PFSK-1 (cell line): Measurements from ENCODE around the gene TMEM156.

ENCODE experiments used
- FOXP2 ChIP-seq: optimal IDR thresholded peaks from 2 replicates; pipeline ENCODE3; 2011; ENCODE audit warnings: borderline replicate concordance, control low read depth, inconsistent platforms; ENCODE audit not compliant: insufficient read depth; ENCODE audit errors: extremely low read length, extremely low read depth
- POLR2AphosphoS5 ChIP-seq: IDR thresholded peaks from 2 replicates; pipeline ENCODE4 v1.6.1; 2012; ENCODE audit warnings: low read depth, mild to moderate bottlenecking, control low read depth, low read length, moderate library complexity
- REST ChIP-seq, 2 experiments: IDR thresholded peaks; 2 replicates each; pipeline versions ENCODE4 v1.6.1 to v1.8.0; 2011 to 2012; ENCODE audit warnings: low read depth in 2 of 2, low read length in 2 of 2, control low read depth in 1 of 2, inconsistent platforms in 1 of 2, mild to moderate bottlenecking in 1 of 2, moderate library complexity in 1 of 2; ENCODE audit not compliant: insufficient read depth in 1 of 2
- SIN3A ChIP-seq: IDR thresholded peaks from 2 replicates; pipeline ENCODE4 v1.6.1; 2012; ENCODE audit warnings: mild to moderate bottlenecking, low read length, moderate library complexity, borderline replicate concordance; ENCODE audit not compliant: insufficient read depth
- TAF1 ChIP-seq: IDR thresholded peaks from 2 replicates; pipeline ENCODE4 v1.6.1; 2012; ENCODE audit warnings: low read length, control low read depth, borderline replicate concordance; ENCODE audit not compliant: insufficient read depth

Gene TMEM156

GRCh38 chr4:38943343-38943742 lies 88.9 kb downstream of the TMEM156 start:
- TF ChIP-seq SIN3A (no peak), POLR2AphosphoS5 (no peak), TAF1 (no peak), REST (IDR thresholded peaks at IDR 0.05; ENCODE audit: insufficient read depth in 1 of 2, low read depth in 2 of 2, low read length in 2 of 2) (no peak), FOXP2 (no peak)

GRCh38 chr4:38940476-38940875 lies 91.7 kb downstream of the TMEM156 start:
- TF ChIP-seq REST (IDR thresholded peaks at IDR 0.05; ENCODE audit: insufficient read depth in 1 of 2, low read depth in 2 of 2, low read length in 2 of 2) (no peak), POLR2AphosphoS5 (no peak)

GRCh38 chr4:38939165-38939564 lies 93.0 kb downstream of the TMEM156 start:
- TF ChIP-seq TAF1 (no peak), REST (IDR thresholded peaks at IDR 0.05; ENCODE audit: insufficient read depth in 1 of 2, low read depth in 2 of 2, low read length in 2 of 2) (no peak), SIN3A (no peak), POLR2AphosphoS5 (no peak), FOXP2 (no peak)

GRCh38 chr4:38935391-38936073 lies 96.7 kb downstream of the TMEM156 start:
- TF ChIP-seq TAF1 (no peak), POLR2AphosphoS5 (no peak), REST (IDR thresholded peaks at IDR 0.05; ENCODE audit: insufficient read depth in 1 of 2, low read depth in 2 of 2, low read length in 2 of 2) (no peak), SIN3A (no peak), FOXP2 (no peak)

- TF ChIP-seq FOXP2 (no peak), TAF1 (no peak), POLR2AphosphoS5 (no peak), REST (IDR thresholded peaks at IDR 0.05; ENCODE audit: insufficient read depth in 1 of 2, low read depth in 2 of 2, low read length in 2 of 2) (no peak), SIN3A (no peak)
Measured at GRCh38 chr4:38931125-38931524, 101.1 kb downstream of the TMEM156 start.
